ENCODE results near the gene RNF150. TPM values are rescaled to one million over a fixed set of nuclear protein-coding genes. Genes with fewer than 3 reads are reported as not detected.

RNF150 gene
- total and polyA plus RNA-seq, 2 of the 4 experiments (the other 2 are of a cell fraction), result 6.2 to 18.1 TPM

GRCh38 chr4:140904904-140905303, 228.4 kb downstream of the RNF150 start:
- Histone ChIP-seq H3K4me2 (ENCODE audit: low read depth, low read length) (no peak overlapping the region), H3K9ac (ENCODE audit: low read depth, low read length) (no peak overlapping the region), H3K4me1 (ENCODE audit: control insufficient read depth, insufficient read depth, low read length) (no peaks in the 10 kb centered on the region), H3K14ac (replicated peaks; ENCODE audit: low read depth, low read length) (no peak overlapping the region), H3K23ac (ENCODE audit: low read depth, low read length) (no peak overlapping the region), H3K79me1 (ENCODE audit: low read depth in 1 of 2, low read length in 2 of 2) (no peaks in the 10 kb centered on the region), H3K27me3 (ENCODE audit: control insufficient read depth, insufficient read depth, low read length) (no peaks in the 10 kb centered on the region), H4K8ac (ENCODE audit: low read depth in 2 of 2, low read length in 2 of 2) (no peak overlapping the region), H2BK120ac (ENCODE audit: low read depth, low read length) (no peak overlapping the region), H3K4ac (ENCODE audit: low read depth, low read length) (no peak overlapping the region), H2BK15ac (ENCODE audit: low read depth, low read length) (no peak overlapping the region), H4K5ac (ENCODE audit: low read depth, low read length) (no peak overlapping the region), H2AFZ (replicated peaks; ENCODE audit: low read length, poor library complexity) (no peak overlapping the region), H3K4me3 (ENCODE audit: insufficient read depth, low read depth, low read length) (no peak overlapping the region), H4K20me1 (ENCODE audit: insufficient read depth, low read length) (no peaks in the 10 kb centered on the region), H2BK20ac (ENCODE audit: low read depth, low read length) (no peak overlapping the region), H2AK5ac (ENCODE audit: low read depth, low read length) (no peak overlapping the region), H3K56ac (ENCODE audit: extremely low read depth, insufficient read depth, low read length) (no peak overlapping the region), H2AK9ac (replicated peaks; ENCODE audit: low read depth, low read length, poor library complexity) (no peak overlapping the region), H3K18ac (ENCODE audit: low read depth, low read length) (no peak overlapping the region), H2BK5ac (ENCODE audit: low read depth, low read length, poor library complexity, severe bottlenecking) (no peak overlapping the region), H4K91ac (ENCODE audit: insufficient read depth, low read depth, low read length) (no peak overlapping the region), H3K9me3 (ENCODE audit: control insufficient read depth, insufficient read depth, low read length) (no peaks in the 10 kb centered on the region), H3K27ac (ENCODE audit: insufficient read depth, low read length) (no peak overlapping the region), H3K9me1 (ENCODE audit: insufficient read depth, low read length) (peaks cover 2% of the 10 kb centered on the region; the same call in 1 of the 2 replicates), H3K36me3 (ENCODE audit: control insufficient read depth, insufficient read depth, low read length) (no peaks in the 10 kb centered on the region)
- no CpG with 5 or more reads among the region's 2 CpGs for WGBS, 2 experiments (ENCODE audit: extremely low coverage in 2 of 2, insufficient read length in 1 of 2)
- TF ChIP-seq MAFK (IDR thresholded peaks at IDR 0.05; ENCODE audit: low read depth, low read length) (no peak), BHLHE40 (IDR thresholded peaks at IDR 0.05; ENCODE audit: low read depth, low read length) (no peak), FOS (IDR thresholded peaks at IDR 0.05; ENCODE audit: low read depth, low read length) (no peak), CTCF (conservative IDR thresholded peaks at IDR 0.05; ENCODE audit: low read depth, low read length) (no peak), SMC3 (IDR thresholded peaks at IDR 0.05; ENCODE audit: low read depth, low read length) (no peak), POLR2A (IDR thresholded peaks at IDR 0.05; ENCODE audit: low read depth, low read length) (no peak), NFE2L2 (IDR thresholded peaks at IDR 0.05; ENCODE audit: low read depth, low read length) (no peak)
- intact Hi-C loops (cut with micrococcal nuclease) (no loop called here), dilution Hi-C loops (cut with HindIII; ENCODE audit: low sequenced_read_pairs, unreplicated experiment) (no loop called here), in situ Hi-C loops (cut with MboI; ENCODE audit: low sequenced_read_pairs) (no loop called here)
- DNase-seq (no peak), ATAC-seq (ENCODE audit: low read depth) (no peak)
- ChIA-PET CTCF (no interaction called here), POLR2A (ENCODE audit: unreplicated experiment) (no interaction called here)
- BruUV-seq (replicated peaks), result no TSS peak
